NT2/D1 (cell line): ENCODE data around the gene TST.
A peak's percentile ranks its signal among the peaks of the same experiment; 100 is the strongest.

ENCODE experiments used
- DNase-seq: peaks from one replicate; pipeline ENCODE4 v3.0.0-alpha.2; 2011; ENCODE audit warnings: low read depth, low spot score
- H3K27me3 ChIP-seq: 2 replicates; pipeline ENCODE4 v1.6.0; 2011; ENCODE audit warnings: mild to moderate bottlenecking; ENCODE audit not compliant: insufficient read length, insufficient read depth
- H3K36me3 ChIP-seq: 2 replicates; pipeline ENCODE4 v1.6.1; 2011; ENCODE audit warnings: mild to moderate bottlenecking, low read length, mixed read lengths; ENCODE audit not compliant: insufficient read depth, insufficient read length
- H3K4me1 ChIP-seq: 2 replicates; pipeline ENCODE4 v1.5.1; 2011; ENCODE audit not compliant: insufficient read depth, insufficient read length
- H3K4me3 ChIP-seq: 2 replicates; pipeline ENCODE4 v1.5.1; 2011; ENCODE audit warnings: low read depth; ENCODE audit not compliant: insufficient read length
- H3K9ac ChIP-seq: 2 replicates; pipeline ENCODE4 v1.6.0; 2011; ENCODE audit warnings: low read depth; ENCODE audit not compliant: insufficient read length
- H3K9me3 ChIP-seq: 2 replicates; pipeline ENCODE4 v1.5.1; 2011; ENCODE audit warnings: mild to moderate bottlenecking, low read length; ENCODE audit not compliant: insufficient read depth
- SUZ12 ChIP-seq: IDR thresholded peaks from 2 replicates; pipeline ENCODE4 v1.6.1; 2011; ENCODE audit not compliant: insufficient read length, insufficient read depth; ENCODE audit errors: extremely low read depth
- YY1 ChIP-seq: IDR thresholded peaks from 2 replicates; pipeline ENCODE4 v1.6.1; 2011; ENCODE audit not compliant: insufficient read length, insufficient read depth
- ZNF274 ChIP-seq: IDR thresholded peaks from 2 replicates; pipeline ENCODE4 v1.6.1; 2011; ENCODE audit warnings: mild to moderate bottlenecking, low read depth, low read length

TST gene

GRCh38 chr22:37036655-37037377 lies 17.6 kb upstream of the TST start:
- H3K4me3 ChIP-seq, result no peak overlapping the region

DNA sequence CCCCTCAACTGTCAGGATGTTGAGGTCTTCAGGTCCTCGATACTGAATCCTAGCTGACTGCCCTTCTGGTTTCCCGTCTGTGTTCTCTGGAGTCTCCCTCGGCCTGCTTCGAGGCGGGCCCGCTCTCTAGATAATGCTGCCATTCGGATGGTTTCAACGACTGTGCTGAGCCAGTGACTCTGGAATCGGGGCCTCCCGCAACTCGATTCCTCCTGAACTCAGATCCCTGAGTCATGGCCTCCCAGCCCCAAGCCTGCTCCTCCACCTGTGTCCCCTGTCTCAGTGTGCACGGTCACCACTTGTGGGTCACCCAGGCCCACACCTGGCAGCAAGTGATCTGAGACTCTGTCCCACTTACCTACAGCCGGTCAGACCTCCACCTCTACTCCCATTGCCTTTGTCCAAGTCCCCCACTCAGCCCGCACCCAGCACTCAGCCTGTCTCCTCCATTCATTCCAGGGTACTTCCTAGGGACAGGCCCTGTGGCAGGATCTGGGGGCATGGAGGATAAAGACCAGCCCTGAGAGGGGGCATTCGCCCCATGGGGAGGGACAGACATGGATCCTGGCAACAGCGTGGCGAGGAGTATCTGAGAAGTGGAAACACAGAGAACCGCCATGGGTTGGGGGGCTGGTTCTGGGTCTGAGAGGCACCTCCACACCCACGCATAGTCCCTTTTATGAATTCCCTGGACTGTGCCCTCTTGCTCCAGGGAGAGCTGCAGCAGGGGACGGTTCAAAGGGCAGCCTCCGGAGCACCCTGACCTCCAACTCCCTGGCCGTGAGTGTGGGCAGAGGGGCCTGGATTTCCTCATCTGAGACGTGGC lies 14.6 kb upstream of the TST start:
- peaks cover 20% of the 10 kb centered on the region for H3K4me1 ChIP-seq
- no peak for DNase-seq
- H3K9ac ChIP-seq, result peak overlapping the region; percentile 3
- H3K36me3 ChIP-seq, result peaks cover 17% of the 10 kb centered on the region
- no peak for TF ChIP-seq SUZ12
- TF ChIP-seq ZNF274, result no peak
- TF ChIP-seq YY1, result no peak
- no peaks in the 10 kb centered on the region for H3K27me3 ChIP-seq
- H3K4me3 ChIP-seq, result no peak overlapping the region
- no peaks in the 10 kb centered on the region for H3K9me3 ChIP-seq

More at GRCh38 chr22:37036655-37037377, 17.6 kb upstream of the TST start:
- Histone ChIP-seq H3K9ac (no peak overlapping the region), H3K4me1 (peaks cover 10% of the 10 kb centered on the region), H3K27me3 (no peaks in the 10 kb centered on the region), H3K36me3 (no peaks in the 10 kb centered on the region), H3K9me3 (no peaks in the 10 kb centered on the region)
- DNase-seq, result no peak
- no peak for TF ChIP-seq ZNF274
- TF ChIP-seq YY1, result no peak

GRCh38 chr22:37032535-37033460 lies 13.6 kb upstream of the TST start:
- Histone ChIP-seq H3K9ac (no peak overlapping the region), H3K27me3 (no peaks in the 10 kb centered on the region), H3K4me1 (peaks cover 20% of the 10 kb centered on the region), H3K9me3 (no peaks in the 10 kb centered on the region), H3K4me3 (no peak overlapping the region), H3K36me3 (peaks cover 22% of the 10 kb centered on the region)
- TF ChIP-seq YY1, result no peak
- TF ChIP-seq ZNF274, result no peak
- TF ChIP-seq SUZ12, result no peak
- DNase-seq, result no peak

- no peaks in the 10 kb centered on the region for H3K9me3 ChIP-seq
- no peak for TF ChIP-seq YY1
- TF ChIP-seq ZNF274, result no peak
- TF ChIP-seq SUZ12, result no peak
- no peak overlapping the region for H3K9ac ChIP-seq
- H3K4me3 ChIP-seq, result no peak overlapping the region
- H3K27me3 ChIP-seq, result no peaks in the 10 kb centered on the region
- peaks cover 22% of the 10 kb centered on the region for H3K4me1 ChIP-seq
- no peak for DNase-seq
- H3K36me3 ChIP-seq, result peaks cover 29% of the 10 kb centered on the region
These were observed 12.9 kb upstream of the TST start for GRCh38 chr22:37032134-37032534.

- peaks cover 28% of the 10 kb centered on the region for H3K4me1 ChIP-seq
- no peak overlapping the region for H3K4me3 ChIP-seq
- TF ChIP-seq YY1 (no peak), SUZ12 (no peak), ZNF274 (no peak)
- H3K9me3 ChIP-seq, result no peaks in the 10 kb centered on the region
- no peak for DNase-seq
- peaks cover 40% of the 10 kb centered on the region for H3K36me3 ChIP-seq
- peak overlapping the region; percentile 21 for H3K9ac ChIP-seq
- no peaks in the 10 kb centered on the region for H3K27me3 ChIP-seq
These were observed 11.5 kb upstream of the TST start for GRCh38 chr22:37030560-37031281.
